ENCODE results near the gene SLIT3. TPM values are rescaled to one million over a fixed set of nuclear protein-coding genes. Genes with fewer than 3 reads are reported as not detected.

SLIT3 gene
- total RNA-seq, 8 experiments from 2014 or later, result 6.1 to 159 (median 64.4) TPM

- ATAC-seq (replicated peaks in 6 of 8), result peak in 2 of 8 experiments; percentile 74 to 82
- 0 to 100% (median 83%) methylated on average over 1 to 2 of the region's 2 CpGs; no CpG with 5 or more reads in 4 of the 10 experiments for WGBS, 10 experiments
- Histone ChIP-seq H3K4me1 (replicated peaks in 1 of 2) (peaks cover 0 to 4% of the 10 kb centered on the region in 2 donors), H3K4me3 (no peak overlapping the region), H3K27ac (no peak overlapping the region)
- in situ Hi-C loops (cut with MboI; ENCODE audit: low pct_unique_long_range_greater_than_20kb in 2 of 9, low sequenced_read_pairs in 9 of 9, unreplicated experiment in 9 of 9), result no loop called here
Measured at GRCh38 chr5:168612996-168613395, 687.9 kb downstream of the SLIT3 start.

- no peak overlapping the region for H3K27ac ChIP-seq
- H3K4me3 ChIP-seq, result no peak overlapping the region
- no peak for ATAC-seq (replicated peaks in 6 of 8)
- H3K4me1 ChIP-seq (replicated peaks in 1 of 2), result peaks cover 0 to 4% of the 10 kb centered on the region in 2 donors
- in situ Hi-C loops (cut with MboI; ENCODE audit: low pct_unique_long_range_greater_than_20kb in 2 of 9, low sequenced_read_pairs in 9 of 9, unreplicated experiment in 9 of 9), result no loop called here
- WGBS, 10 experiments, result 38 to 86% (median 60%) methylated on average over 1 to 4 of the region's 4 CpGs; no CpG with 5 or more reads in 1 of the 10 experiments
Measured at GRCh38 chr5:168612123-168612522, 688.8 kb downstream of the SLIT3 start.

All from motor neuron (in vitro differentiated cells).